HuH-7.5 (cell line): ENCODE data around the gene ZNF180.
"Not testable (repeated sequence)": the region's sequence is repeated elsewhere in the genome, so short reads cannot be mapped to it uniquely, and the experiment has no call there.

Source experiments
- DNase-seq: peaks from one replicate; pipeline ENCODE4 v3.0.0; 2011; ENCODE audit warnings: low spot score

ZNF180 gene

DNA sequence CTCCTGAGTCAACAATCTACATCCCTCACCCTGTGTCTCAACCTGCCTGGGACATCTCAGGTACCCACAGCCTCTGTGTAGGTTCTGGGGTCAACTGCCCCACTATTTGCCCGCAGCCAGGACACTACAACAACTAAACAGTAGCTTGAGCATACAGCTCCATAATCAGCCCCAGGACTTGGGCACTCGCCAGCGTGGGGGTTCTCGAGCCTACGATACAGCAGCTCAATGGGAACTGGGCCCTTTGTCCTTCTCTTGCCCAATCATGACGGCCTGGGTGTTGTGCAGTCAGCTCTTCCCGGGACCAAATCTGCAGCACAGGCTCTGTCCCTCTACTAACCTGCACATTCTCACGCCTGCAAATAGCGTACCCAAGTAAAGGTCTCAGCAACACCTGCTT lies 1.3 kb downstream of the ZNF180 start:
- no peak for DNase-seq

DNA sequence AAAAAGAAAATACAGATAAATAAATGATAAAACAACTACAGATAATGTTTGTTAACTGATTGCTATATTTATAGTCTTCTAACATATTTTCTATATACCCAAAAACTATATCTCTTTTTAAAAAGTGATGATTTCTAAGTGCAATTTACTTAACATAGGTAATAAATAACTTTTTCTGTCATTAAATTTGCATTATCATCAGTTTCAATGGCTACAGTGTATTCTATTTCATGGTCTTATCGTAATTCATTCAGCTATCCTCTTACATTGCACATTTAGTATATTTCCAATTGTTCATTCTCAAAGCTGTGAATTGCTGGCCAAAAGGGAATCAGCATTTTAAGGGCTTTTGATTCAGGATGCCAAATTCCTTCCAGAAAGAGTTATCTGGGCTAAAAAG lies 3.6 kb downstream of the ZNF180 start:
- DNase-seq: no peak

DNA sequence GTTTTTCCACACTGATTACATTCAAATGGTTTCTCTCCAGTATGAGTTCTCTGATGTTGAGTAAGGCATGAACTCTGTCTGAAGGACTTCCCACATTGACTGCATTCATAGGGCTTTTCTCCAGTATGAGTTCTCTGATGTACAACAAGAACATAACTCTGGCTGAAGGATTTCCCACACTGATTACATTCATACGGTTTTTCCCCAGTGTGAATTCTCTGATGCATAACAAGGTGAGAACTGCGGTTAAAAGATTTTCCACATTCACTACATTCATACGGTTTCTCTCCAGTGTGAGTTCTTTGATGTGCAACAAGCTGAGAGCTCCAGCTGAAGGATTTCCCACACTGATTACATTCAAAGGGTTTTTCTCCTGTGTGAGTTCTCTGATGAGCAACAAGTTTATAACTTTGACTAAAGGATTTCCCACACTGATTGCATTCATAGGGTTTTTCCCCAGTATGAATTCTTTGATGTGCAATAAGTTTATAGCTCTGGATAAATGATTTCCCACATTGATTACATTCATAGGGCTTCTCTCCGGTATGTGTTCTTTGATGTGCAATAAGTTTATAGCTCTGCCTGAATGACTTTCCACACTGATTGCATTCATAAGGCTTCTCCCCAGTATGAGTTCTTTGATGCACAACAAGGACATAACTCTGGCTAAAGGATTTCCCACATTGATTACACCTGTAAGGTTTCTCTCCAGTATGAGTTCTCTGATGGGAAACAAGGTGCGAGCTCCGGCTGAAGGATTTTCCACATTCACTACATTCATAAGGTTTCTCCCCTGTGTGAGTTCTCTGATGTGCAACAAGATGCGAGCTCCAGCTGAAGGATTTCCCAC lies 23.5 kb downstream of the ZNF180 start:
- no peak for DNase-seq

DNA sequence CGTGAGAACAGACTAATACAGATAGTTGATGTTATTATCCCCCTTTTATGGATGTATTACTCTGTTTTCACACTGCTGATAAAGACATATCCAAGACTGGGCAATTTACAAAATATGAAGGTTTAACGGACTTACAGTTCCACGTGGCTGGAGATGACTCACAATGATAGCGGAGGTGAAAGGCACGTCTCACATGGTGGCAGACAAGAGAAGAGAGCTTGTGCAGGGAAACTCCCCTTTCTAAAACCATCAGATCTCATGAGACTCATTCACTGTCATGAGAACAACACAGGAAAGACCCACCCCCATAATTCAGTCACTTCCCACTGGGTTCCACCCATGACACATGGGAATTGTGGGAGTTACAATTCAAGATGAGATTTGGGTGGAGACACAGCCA lies 31.6 kb downstream of the ZNF180 start:
- not testable (repeated sequence) for DNase-seq

DNA sequence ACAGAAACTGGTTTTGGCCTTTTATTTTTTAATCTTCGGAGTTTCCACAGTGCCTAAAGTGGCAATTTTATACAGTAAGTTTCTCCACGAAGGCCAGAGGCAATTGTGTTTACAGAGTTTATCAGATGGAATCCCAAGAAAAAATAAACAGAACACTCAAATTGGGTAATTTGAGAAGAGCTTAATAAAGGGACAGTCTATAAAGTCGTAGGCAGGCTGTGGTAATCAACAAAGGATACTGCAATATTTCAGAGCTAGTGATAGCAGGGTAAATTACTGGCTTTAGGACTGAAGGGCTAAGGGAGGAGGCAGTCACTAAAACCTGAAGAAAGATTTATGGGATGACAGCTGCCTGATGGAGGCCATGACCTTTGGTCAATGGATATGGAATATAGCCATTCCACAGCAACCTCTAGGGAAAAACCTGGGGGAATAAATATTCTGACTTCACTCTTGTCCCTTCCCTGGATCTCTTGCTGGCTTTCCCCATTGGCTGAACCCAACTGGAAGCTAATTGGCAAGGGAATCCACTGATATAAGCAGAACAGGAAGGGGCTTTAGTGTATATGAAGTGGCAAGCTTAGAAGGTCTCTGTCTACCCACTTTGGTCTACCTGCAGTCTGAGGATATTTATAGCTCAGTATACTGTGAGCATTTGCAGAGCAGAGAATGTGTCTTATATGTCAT lies 37.6 kb downstream of the ZNF180 start:
- DNase-seq: not testable (repeated sequence)

DNA sequence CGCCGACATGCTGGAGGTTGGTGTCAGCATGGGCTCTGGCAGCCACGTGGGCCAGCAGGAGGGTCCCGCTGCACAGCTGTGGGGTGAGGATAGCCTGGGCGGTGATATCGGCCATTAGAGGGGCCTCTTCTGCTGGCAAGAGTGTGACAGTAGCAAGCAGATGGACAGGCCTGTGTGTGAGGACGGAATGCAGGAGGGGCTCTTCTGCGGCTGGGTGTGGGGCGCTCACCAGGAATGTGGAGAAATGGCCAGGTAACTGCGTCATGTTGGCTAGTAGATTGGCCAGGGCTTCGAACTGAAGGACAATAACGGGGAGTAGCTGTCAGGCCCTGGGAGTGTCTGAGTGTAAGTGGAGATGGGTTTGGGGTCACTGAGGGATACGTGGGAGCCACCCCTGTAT lies 44.3 kb downstream of the ZNF180 start:
- not testable (repeated sequence) for DNase-seq

DNA sequence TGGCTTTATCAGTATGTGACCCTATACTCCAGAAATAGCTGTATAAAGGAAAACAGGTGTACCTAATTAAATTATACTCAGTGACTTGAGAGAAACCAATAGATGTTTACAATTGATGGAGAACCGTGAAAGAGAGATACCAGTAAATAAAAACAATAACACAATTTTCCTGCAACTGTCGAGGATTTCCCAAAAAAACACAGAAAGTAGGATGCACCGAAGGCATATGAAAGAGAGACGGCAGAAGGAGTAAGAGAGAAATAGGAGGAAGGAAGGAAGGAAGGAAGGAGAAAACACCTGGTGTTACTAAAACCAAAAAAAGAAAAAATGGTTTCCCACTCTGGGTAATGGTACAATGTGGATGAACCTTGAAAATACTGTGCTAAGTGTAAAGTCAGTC lies 45.2 kb downstream of the ZNF180 start:
- no peak for DNase-seq

DNA sequence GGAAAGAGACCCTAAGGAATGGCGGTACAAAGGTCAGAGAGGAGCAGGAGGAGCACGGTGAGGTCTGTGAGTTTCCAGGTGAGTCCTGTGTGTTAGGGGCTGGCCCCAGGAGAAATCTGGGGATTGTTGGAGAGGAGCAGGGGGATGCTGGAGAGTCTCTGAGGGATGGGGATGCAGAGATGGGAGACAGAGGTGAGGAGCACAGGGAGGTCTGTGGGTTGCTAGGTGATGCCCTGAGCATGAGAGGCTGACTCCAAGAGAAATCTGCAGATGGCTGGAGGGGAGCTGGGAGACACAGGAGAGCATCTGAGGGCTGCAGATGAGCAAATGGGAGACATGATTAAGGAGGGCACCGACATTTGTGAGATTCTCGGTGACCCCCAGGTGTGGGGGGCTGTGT lies 48.0 kb downstream of the ZNF180 start:
- no peak for DNase-seq

DNA sequence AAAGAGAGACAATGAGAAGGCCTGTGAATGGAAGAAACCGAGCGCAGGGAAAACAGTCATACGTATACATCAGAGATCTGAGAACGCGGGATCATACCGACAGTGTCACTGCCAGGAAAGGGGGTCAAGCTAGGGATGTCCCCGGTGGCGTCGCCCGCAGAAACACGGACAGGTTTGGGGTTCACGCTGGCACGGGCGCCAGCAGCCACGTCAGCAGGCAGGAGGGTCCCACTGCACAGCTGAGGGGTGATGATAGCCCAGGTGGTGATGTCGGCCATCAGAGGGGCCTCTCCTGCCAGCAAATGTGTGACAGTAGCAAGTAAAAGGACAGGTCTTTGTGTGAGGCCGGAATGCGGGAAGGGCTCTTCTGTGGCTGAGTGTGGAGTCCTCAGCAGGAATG lies 48.6 kb downstream of the ZNF180 start:
- DNase-seq: no peak

DNA sequence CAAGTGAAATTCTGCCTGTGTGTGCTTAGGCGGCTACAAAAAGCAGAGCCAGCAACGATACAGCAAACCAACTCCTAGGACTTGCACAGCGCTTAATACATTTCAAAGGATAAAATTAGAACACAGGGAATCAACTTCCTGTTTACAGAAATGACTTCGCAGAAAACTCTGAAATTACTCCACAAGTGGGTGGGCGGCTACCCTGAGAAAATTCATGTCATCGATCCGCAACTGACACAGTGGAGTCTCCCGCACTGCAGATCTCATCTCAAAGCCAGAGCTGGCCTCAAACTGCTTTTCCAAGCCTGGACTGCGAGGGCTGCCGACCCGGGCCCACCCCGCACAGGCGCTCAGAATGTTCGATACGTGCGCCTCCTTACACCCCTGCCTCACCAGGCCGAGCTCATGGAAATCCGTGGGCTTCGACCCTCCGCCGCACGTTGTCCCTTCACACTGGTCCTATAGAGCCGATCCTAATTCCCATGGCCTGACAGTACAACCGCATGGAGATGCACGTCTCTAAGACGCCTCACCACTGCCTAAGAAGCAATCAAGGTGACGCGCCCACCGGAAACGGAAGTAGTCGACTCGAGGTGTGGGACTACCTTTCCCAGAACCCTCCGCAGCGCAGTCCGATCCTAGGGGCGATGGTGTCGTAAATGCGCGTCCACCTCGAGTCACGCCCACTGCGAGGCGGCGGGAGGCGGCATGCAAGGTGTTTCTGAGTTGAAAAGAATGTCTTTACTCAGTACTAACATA lies 52.2 kb downstream of the ZNF180 start, which contains the start of gene ZNF229:
Gene ZNF229 (minus strand): TSS at position 557 of the 759 bp plus-strand sequence. CDS start 5,625 bp downstream, outside the sequence.
- peak; percentile 89 for DNase-seq

DNA sequence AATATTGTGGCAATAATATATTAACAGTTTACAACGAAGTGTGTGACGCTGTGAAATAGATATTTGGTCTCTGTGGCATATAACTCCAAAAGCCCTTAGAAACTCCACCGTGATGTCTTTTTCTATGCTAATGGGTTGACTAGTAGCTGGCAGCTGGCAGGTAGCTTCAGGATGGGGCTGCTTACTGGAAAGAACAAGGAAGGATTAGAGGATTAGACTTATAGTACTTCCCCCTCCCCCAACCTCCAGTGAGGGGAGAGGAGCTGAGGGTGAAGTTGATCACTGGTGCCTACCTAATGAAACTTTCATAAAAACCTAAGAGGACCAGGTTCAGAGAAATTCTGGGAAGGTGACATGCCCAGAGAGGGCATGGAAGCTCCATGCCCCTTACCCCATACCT lies 61.9 kb downstream of the ZNF180 start:
- DNase-seq: no peak

DNA sequence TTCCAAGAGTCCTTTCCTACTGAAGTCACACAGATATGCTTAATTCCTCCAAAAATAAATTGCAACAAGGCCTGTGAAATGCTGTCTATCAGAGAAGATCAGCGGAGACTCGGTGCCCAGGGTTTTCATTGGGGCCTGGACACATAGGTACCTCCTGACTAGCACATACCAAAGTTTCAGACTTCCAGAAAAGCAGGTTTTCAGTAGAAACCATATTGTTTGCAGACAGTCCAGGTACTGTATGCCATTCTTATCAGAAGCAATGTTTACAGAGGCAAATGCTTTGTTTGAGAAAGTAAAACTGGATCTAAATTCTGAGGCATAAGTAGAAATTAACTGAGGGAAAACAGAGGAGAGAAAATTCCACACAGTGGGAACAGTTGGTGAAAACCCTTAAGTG lies 64.9 kb downstream of the ZNF180 start:
- DNase-seq: no peak

DNA sequence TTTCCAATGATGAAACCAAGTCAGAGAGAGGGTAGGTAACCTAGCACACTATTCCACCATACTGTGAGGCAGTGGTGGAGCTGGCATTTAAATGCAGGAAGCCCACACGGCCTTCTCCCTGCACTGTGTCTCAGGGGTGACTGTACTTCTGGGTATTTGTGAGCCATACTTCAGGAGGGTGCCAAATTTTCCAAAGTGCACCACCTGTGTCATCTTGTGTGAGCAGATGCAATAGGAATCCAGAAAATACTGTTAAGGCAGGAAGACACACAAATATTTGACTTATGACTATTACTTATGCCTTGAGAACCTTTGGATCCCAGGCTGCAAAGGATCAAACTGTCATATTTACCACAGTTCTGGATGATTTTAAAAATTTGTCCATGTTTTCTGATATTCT lies 69.4 kb downstream of the ZNF180 start:
- no peak for DNase-seq
